Hematopoietic multipotent progenitor cell (in vitro differentiated cells): ENCODE measurements around the gene DUSP9. TPM values are rescaled to one million over a fixed set of nuclear protein-coding genes. Genes with fewer than 3 reads are reported as not detected.
"Not testable (repeated sequence)": the region's sequence is repeated elsewhere in the genome, so short reads cannot be mapped to it uniquely, and the experiment has no call there.

Experiments
- DNase-seq, 3 donors: peaks; one replicate each; pipeline ENCODE4 v3.0.0-alpha.2; 2011 to 2015; ENCODE audit warnings: low read depth in 2 of 3, low spot score in 2 of 3
- total RNA-seq: library from RNA; depleted of rRNA; stranded (reverse); fragments of >200 nt; gene quantifications from one replicate; pipeline ENCODE4 v1.2.3, GENCODE V29; 2012

DUSP9 gene
- total RNA-seq, 1 donor: not detected

DNA sequence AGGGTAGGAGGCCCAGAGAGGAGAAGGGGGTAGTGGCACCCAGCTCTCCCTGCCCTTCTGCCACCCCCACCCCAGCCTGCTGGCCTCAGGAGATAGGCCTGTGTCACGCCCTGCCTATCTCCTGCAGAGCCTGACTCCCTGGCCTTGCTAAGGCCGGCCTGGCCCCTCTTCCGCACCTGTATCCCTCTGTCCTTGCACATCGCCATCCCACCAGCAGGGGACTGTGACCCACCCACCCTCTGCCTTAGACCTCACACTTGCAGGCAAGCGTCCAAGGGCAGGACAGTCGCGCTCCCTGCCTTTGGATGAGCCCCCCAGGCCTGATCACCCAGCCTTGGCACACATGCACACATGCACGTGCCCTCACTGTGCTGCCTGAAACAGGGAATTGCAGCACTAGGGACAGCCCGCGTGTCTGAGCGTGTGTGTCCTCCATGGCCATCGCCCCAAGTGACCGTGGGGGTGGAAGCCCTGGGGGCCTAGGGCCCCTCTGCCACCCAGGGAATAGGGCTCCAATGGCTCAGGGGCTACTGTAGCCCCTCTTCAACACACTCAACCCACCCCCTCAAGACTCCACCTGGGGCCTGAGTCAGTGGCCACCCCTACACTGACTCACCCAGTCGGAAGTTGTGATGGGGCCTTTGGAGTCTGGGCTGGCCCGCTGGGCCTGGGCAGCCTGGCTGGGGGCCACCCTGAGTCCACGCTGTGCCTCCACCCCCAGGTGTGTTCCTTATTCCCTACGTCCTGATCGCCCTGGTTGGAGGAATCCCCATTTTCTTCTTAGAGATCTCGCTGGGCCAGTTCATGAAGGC is 42.9 kb downstream of the DUSP9 start:
- no peak for DNase-seq

DNA sequence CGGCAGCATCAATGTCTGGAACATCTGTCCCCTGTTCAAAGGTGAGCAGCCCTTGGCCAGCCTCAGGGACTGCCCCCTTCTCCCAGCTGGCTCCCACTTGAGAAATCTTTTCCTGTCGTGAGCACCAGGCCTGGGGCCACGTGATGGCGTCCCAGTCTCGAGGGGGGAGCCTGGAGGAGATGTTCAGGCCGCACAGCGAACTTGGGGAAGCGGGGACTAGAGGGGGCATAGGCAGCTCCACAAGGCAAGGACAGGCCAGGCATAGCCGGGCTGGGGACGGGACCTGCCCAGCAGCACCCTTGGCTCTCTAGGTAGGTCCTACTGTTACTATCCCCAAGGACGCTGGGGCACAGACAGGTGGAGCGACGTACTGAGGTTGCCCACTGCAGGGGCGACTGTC is 43.5 kb downstream of the DUSP9 start:
- DNase-seq: no peak

DNA sequence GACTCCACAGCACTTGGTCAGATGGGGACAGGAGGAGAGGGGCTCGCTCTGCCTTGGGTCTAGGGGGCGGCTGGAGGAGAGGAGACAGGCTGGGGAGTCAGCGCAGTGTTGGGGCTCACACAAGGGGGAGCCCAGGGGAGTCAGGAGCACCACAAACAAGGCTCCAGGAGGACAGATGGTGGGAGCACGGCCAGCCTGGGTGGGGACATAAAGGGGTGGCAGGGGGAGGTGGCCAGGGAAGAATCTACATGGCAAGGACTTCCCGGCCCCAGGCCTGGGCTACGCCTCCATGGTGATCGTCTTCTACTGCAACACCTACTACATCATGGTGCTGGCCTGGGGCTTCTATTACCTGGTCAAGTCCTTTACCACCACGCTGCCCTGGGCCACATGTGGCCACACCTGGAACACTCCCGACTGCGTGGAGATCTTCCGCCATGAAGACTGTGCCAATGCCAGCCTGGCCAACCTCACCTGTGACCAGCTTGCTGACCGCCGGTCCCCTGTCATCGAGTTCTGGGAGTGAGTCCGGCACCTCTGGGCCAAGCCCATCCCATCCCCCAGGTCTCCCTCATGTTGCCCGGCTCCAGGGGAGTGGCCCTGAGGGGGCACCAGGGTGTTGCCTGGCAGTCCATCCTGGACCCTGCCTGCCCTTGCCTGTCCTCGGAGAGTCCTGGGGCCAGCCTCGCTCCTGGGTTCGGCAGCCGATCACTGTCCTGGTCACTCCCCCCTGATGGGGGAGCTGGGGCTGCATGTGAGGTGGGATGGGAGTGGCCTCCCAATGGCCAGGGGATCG is 44.2 kb downstream of the DUSP9 start:
- not testable (repeated sequence) for DNase-seq

DNA sequence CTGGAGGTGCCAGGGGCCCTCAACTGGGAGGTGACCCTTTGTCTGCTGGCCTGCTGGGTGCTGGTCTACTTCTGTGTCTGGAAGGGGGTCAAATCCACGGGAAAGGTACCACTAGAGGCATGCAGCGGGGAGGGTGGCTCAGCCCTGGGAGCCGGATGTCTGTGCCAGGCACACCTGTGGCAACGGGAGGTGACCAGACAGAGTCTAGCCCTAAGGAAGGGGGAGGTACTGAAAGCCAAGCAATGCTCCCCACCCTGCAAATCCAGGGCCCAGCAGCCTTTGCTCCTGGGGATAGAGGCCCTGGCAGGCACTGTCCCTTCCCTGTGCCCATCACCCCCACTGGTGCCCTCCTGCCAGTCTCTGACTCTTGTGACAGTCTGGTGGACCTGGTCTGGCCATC is 45.0 kb downstream of the DUSP9 start:
- DNase-seq: no peak

DNA sequence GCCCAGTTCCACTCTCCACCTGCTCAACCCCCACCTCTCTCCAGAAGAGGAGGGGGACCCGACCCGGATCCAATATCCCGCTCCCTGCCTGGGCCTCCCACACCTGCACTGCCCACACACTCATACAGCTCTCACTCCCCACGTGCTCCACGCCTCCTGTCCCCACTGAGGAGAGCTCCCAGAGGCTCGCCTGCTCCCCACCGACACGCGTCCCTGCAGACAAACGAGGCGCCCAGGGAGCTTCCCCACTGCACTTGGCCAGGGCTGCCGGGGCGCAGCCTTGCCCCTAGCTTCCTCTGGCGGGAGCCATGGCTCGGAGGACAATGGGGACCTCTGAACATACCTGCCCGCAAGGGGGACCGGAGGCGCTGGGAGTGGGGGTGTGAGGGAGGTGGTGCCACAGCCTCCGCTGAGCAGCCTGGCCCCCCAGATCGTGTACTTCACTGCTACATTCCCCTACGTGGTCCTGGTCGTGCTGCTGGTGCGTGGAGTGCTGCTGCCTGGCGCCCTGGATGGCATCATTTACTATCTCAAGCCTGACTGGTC is 45.7 kb downstream of the DUSP9 start:
- no peak for DNase-seq

DNA sequence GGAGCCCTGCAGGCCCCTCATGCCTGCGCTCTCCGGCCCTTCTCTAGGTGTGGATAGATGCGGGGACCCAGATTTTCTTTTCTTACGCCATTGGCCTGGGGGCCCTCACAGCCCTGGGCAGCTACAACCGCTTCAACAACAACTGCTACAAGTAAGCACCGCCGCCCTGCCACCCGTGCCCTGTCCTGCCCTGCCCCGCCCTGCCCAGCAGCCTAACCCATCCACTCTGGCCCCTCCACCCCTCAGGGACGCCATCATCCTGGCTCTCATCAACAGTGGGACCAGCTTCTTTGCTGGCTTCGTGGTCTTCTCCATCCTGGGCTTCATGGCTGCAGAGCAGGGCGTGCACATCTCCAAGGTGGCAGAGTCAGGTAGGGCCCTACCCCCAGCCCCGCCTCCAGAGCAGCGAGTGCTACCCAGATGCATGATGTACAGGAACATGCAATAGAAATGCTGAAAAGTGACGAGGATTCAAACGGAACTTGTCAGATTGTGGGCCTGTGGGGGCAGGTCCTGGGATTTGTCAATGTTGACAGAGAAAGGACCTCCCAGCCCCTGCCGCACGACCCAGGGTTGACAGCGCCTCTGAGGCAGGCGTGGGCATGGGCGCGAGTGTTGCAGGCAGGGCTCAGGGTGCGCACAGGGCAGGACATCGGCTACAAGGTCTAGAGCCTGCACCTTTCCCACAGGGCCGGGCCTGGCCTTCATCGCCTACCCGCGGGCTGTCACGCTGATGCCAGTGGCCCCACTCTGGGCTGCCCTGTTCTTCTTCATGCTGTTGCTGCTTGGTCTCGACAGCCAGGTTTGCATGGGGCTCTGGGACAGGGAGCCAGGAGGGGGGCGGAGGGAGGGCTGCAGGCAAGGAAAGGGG is 46.4 kb downstream of the DUSP9 start:
- DNase-seq: no peak

DNA sequence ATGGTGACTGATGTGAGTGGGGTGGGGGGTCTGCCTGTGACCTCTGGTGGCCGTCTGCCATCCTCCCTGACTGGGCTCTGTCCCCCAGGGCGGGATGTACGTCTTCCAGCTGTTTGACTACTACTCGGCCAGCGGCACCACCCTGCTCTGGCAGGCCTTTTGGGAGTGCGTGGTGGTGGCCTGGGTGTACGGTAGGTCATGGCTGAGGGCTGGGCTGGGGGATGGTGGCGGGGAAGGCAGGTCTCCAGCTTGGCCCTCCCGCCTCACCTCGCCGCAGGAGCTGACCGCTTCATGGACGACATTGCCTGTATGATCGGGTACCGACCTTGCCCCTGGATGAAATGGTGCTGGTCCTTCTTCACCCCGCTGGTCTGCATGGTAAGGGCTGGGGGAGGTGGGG is 47.3 kb downstream of the DUSP9 start:
- not testable (repeated sequence) for DNase-seq

DNA sequence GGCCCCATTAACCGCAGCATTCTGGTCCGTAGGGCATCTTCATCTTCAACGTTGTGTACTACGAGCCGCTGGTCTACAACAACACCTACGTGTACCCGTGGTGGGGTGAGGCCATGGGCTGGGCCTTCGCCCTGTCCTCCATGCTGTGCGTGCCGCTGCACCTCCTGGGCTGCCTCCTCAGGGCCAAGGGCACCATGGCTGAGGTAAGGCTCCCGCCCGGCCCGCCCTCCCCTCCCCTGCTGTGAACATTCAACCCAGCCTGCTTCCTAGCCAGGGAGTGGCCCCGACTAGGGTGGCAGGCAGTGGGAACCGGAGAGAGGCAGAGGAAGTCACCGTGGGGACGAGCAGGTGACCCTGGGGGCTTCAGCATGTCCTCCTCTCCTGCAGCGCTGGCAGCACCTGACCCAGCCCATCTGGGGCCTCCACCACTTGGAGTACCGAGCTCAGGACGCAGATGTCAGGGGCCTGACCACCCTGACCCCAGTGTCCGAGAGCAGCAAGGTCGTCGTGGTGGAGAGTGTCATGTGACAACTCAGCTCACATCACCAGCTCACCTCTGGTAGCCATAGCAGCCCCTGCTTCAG is 47.8 kb downstream of the DUSP9 start:
- DNase-seq: no peak

DNA sequence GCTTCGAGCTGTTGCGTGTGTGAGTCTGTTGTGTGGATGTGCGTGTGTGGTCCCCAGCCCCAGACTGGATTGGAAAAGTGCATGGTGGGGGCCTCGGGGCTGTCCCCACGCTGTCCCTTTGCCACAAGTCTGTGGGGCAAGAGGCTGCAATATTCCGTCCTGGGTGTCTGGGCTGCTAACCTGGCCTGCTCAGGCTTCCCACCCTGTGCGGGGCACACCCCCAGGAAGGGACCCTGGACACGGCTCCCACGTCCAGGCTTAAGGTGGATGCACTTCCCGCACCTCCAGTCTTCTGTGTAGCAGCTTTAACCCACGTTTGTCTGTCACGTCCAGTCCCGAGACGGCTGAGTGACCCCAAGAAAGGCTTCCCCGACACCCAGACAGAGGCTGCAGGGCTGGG is 49.1 kb downstream of the DUSP9 start:
- no peak for DNase-seq

DNA sequence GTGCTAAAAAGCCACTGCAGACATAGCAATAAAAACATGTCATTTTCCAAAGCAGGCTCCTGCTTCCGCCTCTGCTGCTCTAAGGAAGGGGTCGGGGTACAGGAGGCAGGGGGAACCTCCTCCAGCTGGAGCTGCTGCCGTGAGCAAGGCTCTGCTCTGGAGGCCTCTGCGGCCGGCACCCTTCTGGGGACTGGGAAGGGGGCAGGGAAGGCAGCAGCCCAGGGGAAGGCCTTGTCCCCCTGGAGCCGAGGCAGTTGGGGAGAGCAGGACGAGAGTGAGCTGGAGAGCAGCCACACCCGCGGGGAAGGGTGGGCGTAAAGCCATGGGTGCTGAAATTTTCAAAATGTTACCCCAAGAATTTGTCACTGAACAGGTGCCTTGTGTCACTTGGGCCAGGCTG is 49.5 kb downstream of the DUSP9 start:
- not testable (repeated sequence) for DNase-seq

DNA sequence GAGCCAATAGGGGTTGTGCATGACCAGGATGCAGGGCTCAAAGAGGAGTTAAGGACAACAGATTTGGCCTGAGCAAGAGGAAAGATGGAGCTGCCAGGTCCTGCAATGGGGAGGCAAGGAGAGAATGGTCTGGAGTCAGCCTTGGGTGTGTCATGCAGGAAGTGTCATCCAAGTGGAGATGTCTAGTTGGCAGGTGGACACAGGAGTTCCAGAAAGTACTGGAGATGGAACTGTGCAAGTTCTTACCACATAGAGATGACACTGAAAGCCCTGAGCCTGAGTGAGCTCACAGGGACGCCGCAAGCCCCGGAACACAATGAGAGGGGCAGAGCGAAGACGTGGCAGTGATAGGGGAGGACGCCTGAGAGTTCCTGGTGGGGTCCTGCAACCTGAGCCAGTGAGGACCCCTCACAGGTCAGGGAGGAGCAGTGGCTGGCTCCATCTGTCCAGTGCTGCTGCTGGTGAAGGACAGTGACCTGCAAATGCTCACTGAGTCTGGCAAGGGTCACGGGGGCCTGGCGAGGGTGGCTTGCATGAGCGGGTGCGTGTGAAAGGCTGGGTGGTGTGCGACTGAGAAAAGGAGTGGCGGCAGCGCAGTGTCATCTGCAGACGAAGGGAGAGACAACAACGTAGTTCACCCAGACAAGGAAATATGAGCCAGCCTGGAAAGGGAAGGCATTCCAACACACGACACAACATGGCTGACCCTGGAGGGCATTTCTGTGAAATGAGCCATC is 50.2 kb downstream of the DUSP9 start:
- not testable (repeated sequence) for DNase-seq

DNA sequence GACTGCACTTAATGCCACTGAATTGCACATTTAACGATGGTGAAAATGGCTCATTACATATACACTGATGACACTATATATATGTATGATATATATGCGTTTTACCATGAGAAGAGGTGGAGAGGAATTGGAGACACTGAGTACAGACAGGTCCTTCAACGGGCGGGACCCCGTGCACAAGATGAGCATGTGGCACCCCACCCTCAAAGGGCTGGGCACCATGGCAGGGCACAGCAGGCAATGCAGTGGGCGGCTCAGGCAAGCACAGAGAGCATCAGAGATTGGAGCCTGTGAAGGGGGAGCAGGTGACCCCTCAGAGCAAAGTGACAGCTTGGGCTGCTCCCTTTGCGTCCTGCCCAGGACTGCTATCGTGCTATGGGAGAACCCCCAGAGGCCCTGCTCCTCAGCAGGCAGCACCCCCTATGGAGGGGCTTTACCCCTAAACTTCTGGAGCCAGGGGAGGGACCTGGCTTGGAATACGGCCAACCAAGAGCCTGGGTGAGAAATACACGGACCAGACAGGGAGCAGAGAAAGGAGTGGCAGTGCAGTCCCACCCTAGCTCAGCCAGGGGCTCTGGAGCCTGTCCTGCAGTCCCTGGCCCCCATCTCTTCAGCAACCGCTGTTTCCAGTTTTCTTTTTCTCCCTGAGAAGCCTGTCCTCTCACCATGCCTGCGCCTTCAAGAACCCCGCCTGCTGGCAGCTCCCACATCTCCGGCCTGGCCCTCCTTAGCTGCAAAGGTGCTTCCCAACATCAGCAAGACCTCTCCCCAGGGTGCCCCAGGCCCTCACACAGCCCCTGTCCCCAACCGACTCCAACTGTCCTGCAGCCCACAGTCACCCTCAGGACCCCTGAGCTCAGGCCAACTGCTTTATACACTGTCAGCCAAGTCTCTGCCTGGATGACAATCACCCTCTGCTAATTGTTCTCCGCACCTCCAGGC is 51.2 kb downstream of the DUSP9 start:
- DNase-seq: no peak

DNA sequence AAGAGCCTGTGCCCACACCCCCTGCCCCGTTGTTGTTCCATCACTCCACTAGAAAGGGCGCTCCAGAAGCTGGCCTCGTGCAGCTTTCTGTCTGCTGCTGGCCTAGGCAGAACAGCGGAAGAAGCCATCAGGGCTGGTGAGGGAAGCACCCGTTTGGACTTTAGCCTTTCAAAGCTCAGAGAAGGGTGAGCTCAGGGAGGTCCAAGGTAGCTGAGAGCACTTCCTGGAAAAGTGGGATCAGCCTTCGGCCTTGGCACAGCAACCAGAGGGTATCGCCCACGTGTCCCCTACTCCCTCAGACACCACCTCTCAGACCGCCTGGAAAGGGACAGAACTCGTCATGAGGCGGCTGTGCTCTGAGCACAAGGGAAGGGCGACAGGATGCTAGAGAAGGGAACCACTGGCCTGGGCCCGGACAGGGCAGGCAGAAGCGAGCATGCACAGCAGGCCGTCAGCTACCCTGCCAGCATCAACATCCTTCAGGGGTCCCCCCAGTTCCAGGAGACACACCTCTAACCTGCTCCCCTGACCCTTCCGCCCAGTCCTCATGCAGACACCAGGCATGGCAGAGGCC is 52.3 kb downstream of the DUSP9 start:
- DNase-seq: not testable (repeated sequence)

DNA sequence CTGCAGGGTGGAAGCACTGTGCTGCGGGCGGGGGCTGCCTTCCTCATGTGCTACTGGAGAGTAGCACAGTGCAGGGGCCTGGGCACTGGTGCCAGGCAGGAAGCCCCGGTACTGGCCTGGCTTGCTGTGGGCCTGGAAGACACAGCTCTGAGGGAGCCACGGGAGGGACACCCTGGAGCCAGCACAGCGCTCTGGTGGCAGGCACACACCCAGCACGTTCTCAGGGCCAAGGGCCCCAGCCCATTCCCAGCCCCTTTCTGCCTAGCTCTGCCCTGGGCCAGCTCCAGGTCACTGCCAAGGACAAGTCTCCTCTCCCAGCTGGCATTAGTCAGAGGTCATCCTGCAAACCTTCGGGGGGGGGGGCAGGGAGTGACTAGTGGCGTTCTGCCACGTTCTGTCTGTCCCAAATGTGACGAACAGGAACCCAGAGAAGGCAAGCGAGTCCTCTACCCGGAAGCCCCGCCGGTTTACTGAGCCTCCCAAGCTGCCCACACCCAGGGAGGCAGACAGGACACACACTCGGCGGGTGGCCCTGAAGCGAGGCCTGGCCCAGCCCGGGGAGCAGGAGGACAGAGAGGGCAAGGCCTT is 52.9 kb downstream of the DUSP9 start:
- DNase-seq: not testable (repeated sequence)

DNA sequence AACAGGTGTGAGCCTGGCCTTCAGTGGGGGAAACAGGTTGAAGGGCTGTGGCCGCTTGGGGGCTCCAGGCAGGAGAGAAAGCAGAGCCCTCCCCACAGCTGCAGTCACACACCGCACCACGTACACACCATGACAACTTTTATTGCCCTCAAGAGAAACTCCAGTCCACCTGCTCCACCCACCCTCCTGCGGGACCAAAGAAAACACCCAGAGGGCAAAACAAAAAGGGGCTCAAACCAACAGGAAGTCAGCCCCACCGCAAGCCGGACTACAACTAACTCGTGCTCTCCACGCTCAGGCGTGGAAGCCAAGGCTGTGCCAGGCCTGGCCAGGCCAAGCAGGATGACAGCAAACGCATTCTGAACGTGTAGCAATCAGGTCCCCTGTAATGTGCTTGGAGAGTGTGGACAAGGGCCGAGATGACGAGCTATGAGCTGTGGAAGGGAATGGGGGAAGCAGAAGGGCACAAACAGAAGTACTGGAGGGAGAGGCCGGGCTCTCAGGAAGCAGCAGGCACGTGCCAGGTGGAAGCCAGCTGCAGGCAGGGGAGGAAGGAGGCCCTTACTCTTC is 53.5 kb downstream of the DUSP9 start:
- DNase-seq: no peak
